H1 (cell line): ENCODE results near the gene CDH11.

ENCODE experiments used
- CTCF ChIP-seq, 3 experiments: IDR thresholded peaks; 1 replicate in 2 of 3; 2 replicates in 1 of 3; pipeline versions ENCODE4 v1.5.1 to v1.6.1; 2011; ENCODE audit warnings: low read length in 3 of 3, mild to moderate bottlenecking in 3 of 3, inconsistent platforms in 2 of 3, low read depth in 1 of 3, moderate library complexity in 1 of 3; ENCODE audit not compliant: insufficient read depth in 1 of 3; ENCODE audit errors: control extremely low read depth in 1 of 3
- EGR1 ChIP-seq: IDR thresholded peaks from 2 replicates; pipeline ENCODE4 v1.6.1; 2011; ENCODE audit warnings: low read depth, low read length, borderline replicate concordance
- EZH2 ChIP-seq: fragments of 200-600 bp; sonication (generic); IDR thresholded peaks from 2 replicates; pipeline ENCODE4 v1.7.1; 2012; ENCODE audit warnings: low read depth, mild to moderate bottlenecking, moderate library complexity, low read length, inconsistent platforms; ENCODE audit not compliant: severe bottlenecking
- JUN ChIP-seq: IDR thresholded peaks from 2 replicates; pipeline ENCODE4 v1.6.1; 2011; ENCODE audit warnings: low read depth, mild to moderate bottlenecking, improper control_type of control experiment, low read length
- POLR2AphosphoS5 ChIP-seq: IDR thresholded peaks from 2 replicates; pipeline ENCODE4 v1.6.1; 2011; ENCODE audit warnings: low read depth, low read length
- TBP ChIP-seq: IDR thresholded peaks from 2 replicates; pipeline ENCODE4 v1.6.1; 2011; ENCODE audit warnings: low read depth, low read length, improper control_type of control experiment
- TF ChIP-seq, protein P1 (sequence below): IDR thresholded peaks from 2 replicates; pipeline ENCODE4 v1.6.1; 2012; ENCODE audit warnings: inconsistent platforms

DNA sequence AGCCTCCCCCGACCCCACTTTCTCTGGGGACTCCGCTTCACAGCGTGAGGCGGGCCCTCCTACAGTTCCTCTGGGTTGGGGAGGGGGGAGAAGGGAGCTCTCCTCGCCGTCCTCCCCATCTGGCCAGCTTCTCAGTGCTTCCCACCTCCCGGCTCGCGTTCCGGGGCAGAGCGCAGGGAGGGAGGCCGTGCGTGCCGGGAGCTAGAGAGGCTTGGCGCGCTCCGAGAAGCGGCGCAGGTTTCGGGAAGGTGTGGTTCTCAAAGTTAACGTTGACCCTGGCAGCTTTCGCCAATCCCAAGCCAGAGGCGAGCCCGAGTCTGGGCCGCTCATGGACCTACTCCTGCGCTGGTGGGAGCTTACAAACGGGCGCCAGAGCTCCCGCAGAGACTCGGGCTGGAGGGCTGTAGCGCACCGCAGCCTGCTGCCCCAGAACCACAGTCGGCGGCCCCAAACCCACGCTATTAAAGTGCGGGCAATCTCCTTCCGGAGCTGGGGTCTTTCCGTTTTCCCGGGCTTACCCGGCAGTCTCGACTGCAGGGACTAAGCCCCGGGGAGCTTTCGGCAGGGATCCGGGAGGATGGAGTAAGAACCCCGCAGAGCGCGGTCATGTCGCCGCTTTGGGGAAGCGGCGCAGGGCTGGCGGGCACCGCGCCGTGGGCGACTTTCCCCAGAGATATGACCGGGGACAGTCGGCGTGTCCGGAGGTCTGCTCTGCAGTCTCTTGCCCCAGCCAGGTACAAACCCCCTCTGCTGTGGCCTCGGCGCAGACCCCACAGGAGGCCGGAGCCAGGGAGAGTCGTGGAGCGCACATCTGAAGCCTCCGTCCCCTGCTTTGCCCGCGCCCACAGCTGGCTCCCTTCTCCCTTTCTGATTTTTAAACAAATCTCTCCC, 787 bp downstream of the CDH11 start:
- TF ChIP-seq POLR2AphosphoS5 (no peak), CTCF (IDR thresholded peaks at IDR 0.05; ENCODE audit: control extremely low read depth in 1 of 3, insufficient read depth in 1 of 3, low read depth in 1 of 3, low read length in 3 of 3) (no peak), EZH2 (peak; percentile 80), EGR1 (no peak), TBP (no peak), JUN (no peak)
- TF ChIP-seq, protein P1, sequence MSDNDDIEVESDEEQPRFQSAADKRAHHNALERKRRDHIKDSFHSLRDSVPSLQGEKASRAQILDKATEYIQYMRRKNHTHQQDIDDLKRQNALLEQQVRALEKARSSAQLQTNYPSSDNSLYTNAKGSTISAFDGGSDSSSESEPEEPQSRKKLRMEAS, result no peak
